K562 (cell line): ENCODE measurements around the gene CLIC3.

Source experiments
- CBX8 ChIP-seq: fragments of 200-600 bp; sonication (generic); IDR thresholded peaks from 2 replicates; pipeline ENCODE4 v1.6.1; 2012; ENCODE audit warnings: borderline replicate concordance, mixed run types, low read depth, mild to moderate bottlenecking, moderate library complexity, mixed read lengths, low read length, control low read depth, inconsistent platforms; ENCODE audit not compliant: poor library complexity, severe bottlenecking; ENCODE audit errors: extremely low read depth
- CSDE1 ChIP-seq, 2 experiments: fragments of 450-650 bp; IDR thresholded peaks; 2 replicates each; pipeline ENCODE4 v1.6.1; 2016; ENCODE audit warnings: mild to moderate bottlenecking in 1 of 2
- HDAC6 ChIP-seq: IDR thresholded peaks from 2 replicates; pipeline ENCODE4 v1.6.1; 2012; ENCODE audit warnings: low read depth, mild to moderate bottlenecking, control low read depth, inconsistent platforms, low read length, moderate library complexity
- JUN ChIP-seq, 2 experiments: sonication (generic) in 1 of 2; formaldehyde crosslinking in 1 of 2; IDR thresholded peaks; 2 replicates each; pipeline versions ENCODE4 v1.6.1 to v1.8.0; 2012 to 2022; ENCODE audit warnings: borderline replicate concordance in 2 of 2, mild to moderate bottlenecking in 2 of 2, improper control_type of control experiment in 1 of 2, low read depth in 1 of 2, low read length in 1 of 2, missing genetic modification reagents in 1 of 2
- POLR2A ChIP-seq: fragments of 450-650 bp; conservative IDR thresholded peaks from 2 replicates; pipeline ENCODE4 v1.6.1; 2016
- PTBP1 ChIP-seq: fragments of 200-400 bp; formaldehyde crosslinking; IDR thresholded peaks from 2 replicates; pipeline ENCODE4 v1.6.1; 2017; ENCODE audit warnings: low read depth, low read length
- ZNF12 ChIP-seq: sonication (generic); formaldehyde crosslinking; IDR thresholded peaks from 2 replicates; pipeline ENCODE4 v1.4.0; 2020; ENCODE audit warnings: mild to moderate bottlenecking, missing genetic modification reagents
- ZNF436 ChIP-seq: fragments of 250-450, 450-650 bp; sonication (Bioruptor Pico); formaldehyde crosslinking; IDR thresholded peaks from 2 replicates; pipeline ENCODE4 v1.7.0; 2020; ENCODE audit warnings: mild to moderate bottlenecking
- TF ChIP-seq, protein P1 (sequence below), 3 experiments: IDR thresholded peaks in 2 of 3; conservative IDR thresholded peaks in 1 of 3; 2 replicates each; pipeline ENCODE4 v1.5.1; 2011 to 2012; ENCODE audit warnings: low read length in 3 of 3, mild to moderate bottlenecking in 3 of 3, control low read depth in 2 of 3, improper control_type of control experiment in 1 of 3, inconsistent platforms in 1 of 3, low read depth in 1 of 3, mixed read lengths in 1 of 3, moderate library complexity in 1 of 3; ENCODE audit not compliant: insufficient read depth in 2 of 3
- TF ChIP-seq, protein P2 (sequence below), 2 experiments: fragments of 450-650 bp in 1 of 2; sonication (generic) in 1 of 2; formaldehyde crosslinking in 1 of 2; IDR thresholded peaks in 1 of 2; conservative IDR thresholded peaks in 1 of 2; 2 replicates each; pipeline versions ENCODE4 v1.6.1 to v1.8.1; 2016 to 2023; ENCODE audit warnings: mild to moderate bottlenecking in 2 of 2, moderate library complexity in 2 of 2, inconsistent platforms in 1 of 2, missing genetic modification reagents in 1 of 2

DNA sequence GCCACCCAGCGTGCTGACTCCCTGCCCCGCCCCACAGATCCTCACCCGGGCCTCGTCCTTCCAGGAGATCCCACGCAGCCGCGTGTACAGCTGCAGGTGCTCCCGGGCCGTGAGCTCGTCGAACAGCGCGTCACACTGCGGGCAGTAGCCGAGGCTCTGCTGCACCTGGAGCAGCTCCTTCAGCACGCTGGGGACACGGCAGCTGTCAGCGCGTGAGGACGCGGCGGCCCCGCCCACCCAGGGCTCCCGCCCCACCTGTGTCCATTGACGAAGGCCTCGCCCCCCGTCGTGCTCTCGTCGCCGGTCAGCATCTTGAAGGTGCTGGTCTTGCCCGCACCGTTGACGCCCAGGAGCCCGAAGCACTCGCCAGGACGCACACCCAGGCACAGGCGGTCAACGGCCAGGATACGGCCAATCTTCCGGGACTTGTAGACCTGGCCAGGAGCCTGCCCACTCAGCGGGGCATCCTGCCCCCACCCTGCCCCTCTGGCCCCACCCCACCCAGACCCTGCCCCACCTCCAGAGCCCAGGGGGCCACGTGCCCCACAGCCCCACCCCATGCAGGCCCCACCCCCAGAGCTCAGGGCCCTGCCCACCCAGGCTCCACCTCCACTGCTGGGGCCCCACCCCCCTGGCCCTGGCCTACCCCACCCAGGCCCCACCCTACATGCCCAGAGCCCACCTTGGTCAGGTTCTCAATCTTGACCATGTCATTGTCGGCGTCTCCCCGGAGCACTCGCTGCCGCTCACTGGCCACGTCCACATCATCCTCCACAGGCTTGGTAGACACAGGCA, 13.8 kb upstream of the CLIC3 start:
- TF ChIP-seq ZNF12 = no peak
- TF ChIP-seq ZNF436 (CRISPR knock-in tag) = no peak
- TF ChIP-seq, protein P1, sequence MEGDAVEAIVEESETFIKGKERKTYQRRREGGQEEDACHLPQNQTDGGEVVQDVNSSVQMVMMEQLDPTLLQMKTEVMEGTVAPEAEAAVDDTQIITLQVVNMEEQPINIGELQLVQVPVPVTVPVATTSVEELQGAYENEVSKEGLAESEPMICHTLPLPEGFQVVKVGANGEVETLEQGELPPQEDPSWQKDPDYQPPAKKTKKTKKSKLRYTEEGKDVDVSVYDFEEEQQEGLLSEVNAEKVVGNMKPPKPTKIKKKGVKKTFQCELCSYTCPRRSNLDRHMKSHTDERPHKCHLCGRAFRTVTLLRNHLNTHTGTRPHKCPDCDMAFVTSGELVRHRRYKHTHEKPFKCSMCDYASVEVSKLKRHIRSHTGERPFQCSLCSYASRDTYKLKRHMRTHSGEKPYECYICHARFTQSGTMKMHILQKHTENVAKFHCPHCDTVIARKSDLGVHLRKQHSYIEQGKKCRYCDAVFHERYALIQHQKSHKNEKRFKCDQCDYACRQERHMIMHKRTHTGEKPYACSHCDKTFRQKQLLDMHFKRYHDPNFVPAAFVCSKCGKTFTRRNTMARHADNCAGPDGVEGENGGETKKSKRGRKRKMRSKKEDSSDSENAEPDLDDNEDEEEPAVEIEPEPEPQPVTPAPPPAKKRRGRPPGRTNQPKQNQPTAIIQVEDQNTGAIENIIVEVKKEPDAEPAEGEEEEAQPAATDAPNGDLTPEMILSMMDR (IDR thresholded peaks at IDR 0.05 in 2 of 3, conservative IDR thresholded peaks at IDR 0.05 in 1 of 3; ENCODE audit: insufficient read depth in 2 of 3, low read depth in 1 of 3, low read length in 3 of 3) = no peak
- no peak for TF ChIP-seq PTBP1
- TF ChIP-seq CSDE1 (IDR thresholded peaks at IDR 0.05) = no peak
- no peak for TF ChIP-seq CBX8
- no peak for TF ChIP-seq POLR2A
- no peak for TF ChIP-seq JUN (IDR thresholded peaks at IDR 0.05; ENCODE audit: borderline replicate concordance, low read depth, low read length)
- no peak for TF ChIP-seq JUN (CRISPR knock-in tag; IDR thresholded peaks at IDR 0.05; ENCODE audit: borderline replicate concordance)
- TF ChIP-seq HDAC6 = no peak
- TF ChIP-seq, protein P2, sequence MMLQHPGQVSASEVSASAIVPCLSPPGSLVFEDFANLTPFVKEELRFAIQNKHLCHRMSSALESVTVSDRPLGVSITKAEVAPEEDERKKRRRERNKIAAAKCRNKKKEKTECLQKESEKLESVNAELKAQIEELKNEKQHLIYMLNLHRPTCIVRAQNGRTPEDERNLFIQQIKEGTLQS (IDR thresholded peaks at IDR 0.05) = no peak
- TF ChIP-seq, protein P2 (CRISPR knock-in tag; conservative IDR thresholded peaks at IDR 0.05) = no peak
